Measurements from ENCODE around the gene DNAH3.

DNAH3 gene

GRCh38 chr16:20928774-20929411, 221.8 kb downstream of the DNAH3 start:
- no peaks in the 10 kb centered on the region for H3K79me2 ChIP-seq (ENCODE audit: insufficient read depth, low read length)
- peaks cover 3% of the 10 kb centered on the region; the same call in 1 of the 2 replicates for H3K36me3 ChIP-seq (ENCODE audit: insufficient read depth, low read length)
- H3K4me2 ChIP-seq (ENCODE audit: low read depth, low read length, poor library complexity, severe bottlenecking): no peak overlapping the region
- H3K27me3 ChIP-seq (ENCODE audit: insufficient read depth, low read length, poor library complexity, severe bottlenecking): no peaks in the 10 kb centered on the region
- no peaks in the 10 kb centered on the region for H3F3A ChIP-seq (ENCODE audit: low read depth)
- no peaks in the 10 kb centered on the region for H3K4me1 ChIP-seq (ENCODE audit: insufficient read depth, low read length, poor library complexity, severe bottlenecking)
- H3K9me3 ChIP-seq (ENCODE audit: insufficient read depth, low read depth, low read length): no peaks in the 10 kb centered on the region
- no peaks in the 10 kb centered on the region for H4K20me1 ChIP-seq (ENCODE audit: insufficient read depth, low read length, poor library complexity, severe bottlenecking)
- H2AFZ ChIP-seq (ENCODE audit: low read length): no peak overlapping the region
- no peaks in the 10 kb centered on the region for H3K9me2 ChIP-seq (replicated peaks; ENCODE audit: low read depth, low read length)
- H3K4me3 ChIP-seq (ENCODE audit: low read length, poor library complexity, severe bottlenecking): no peak overlapping the region
- no peak overlapping the region for H3K9ac ChIP-seq (ENCODE audit: low read depth, low read length, poor library complexity, severe bottlenecking)
- TF ChIP-seq CTCF (conservative IDR thresholded peaks at IDR 0.05; ENCODE audit: low read length) (no peak), EZH2phosphoT487 (IDR thresholded peaks at IDR 0.05; ENCODE audit: borderline replicate concordance) (no peak)

- H3F3A ChIP-seq (ENCODE audit: low read depth): no peaks in the 10 kb centered on the region
- H2AFZ ChIP-seq (ENCODE audit: low read length): no peak overlapping the region
- H3K27me3 ChIP-seq (ENCODE audit: insufficient read depth, low read length, poor library complexity, severe bottlenecking): no peaks in the 10 kb centered on the region
- no peaks in the 10 kb centered on the region for H3K4me1 ChIP-seq (ENCODE audit: insufficient read depth, low read length, poor library complexity, severe bottlenecking)
- H3K79me2 ChIP-seq (ENCODE audit: insufficient read depth, low read length): no peaks in the 10 kb centered on the region
- H3K4me3 ChIP-seq (ENCODE audit: low read length, poor library complexity, severe bottlenecking): no peak overlapping the region
- H4K20me1 ChIP-seq (ENCODE audit: insufficient read depth, low read length, poor library complexity, severe bottlenecking): no peaks in the 10 kb centered on the region
- H3K9ac ChIP-seq (ENCODE audit: low read depth, low read length, poor library complexity, severe bottlenecking): no peak overlapping the region
- no peak for TF ChIP-seq CTCF (conservative IDR thresholded peaks at IDR 0.05; ENCODE audit: low read length)
- no peak for TF ChIP-seq EZH2phosphoT487 (IDR thresholded peaks at IDR 0.05; ENCODE audit: borderline replicate concordance)
- peaks cover 3% of the 10 kb centered on the region; the same call in 1 of the 2 replicates for H3K36me3 ChIP-seq (ENCODE audit: insufficient read depth, low read length)
- no peaks in the 10 kb centered on the region for H3K9me3 ChIP-seq (ENCODE audit: insufficient read depth, low read depth, low read length)
- H3K4me2 ChIP-seq (ENCODE audit: low read depth, low read length, poor library complexity, severe bottlenecking): no peak overlapping the region
- no peaks in the 10 kb centered on the region for H3K9me2 ChIP-seq (replicated peaks; ENCODE audit: low read depth, low read length)
Observed at GRCh38 chr16:20925751-20926150, 224.9 kb downstream of the DNAH3 start.

- Histone ChIP-seq H3K9me2 (replicated peaks; ENCODE audit: low read depth, low read length) (no peaks in the 10 kb centered on the region), H3K9me3 (ENCODE audit: insufficient read depth, low read depth, low read length) (no peaks in the 10 kb centered on the region), H2AFZ (ENCODE audit: low read length) (no peak overlapping the region), H3K4me3 (ENCODE audit: low read length, poor library complexity, severe bottlenecking) (no peak overlapping the region), H3K9ac (ENCODE audit: low read depth, low read length, poor library complexity, severe bottlenecking) (no peak overlapping the region), H3K4me2 (ENCODE audit: low read depth, low read length, poor library complexity, severe bottlenecking) (no peak overlapping the region), H3K36me3 (ENCODE audit: insufficient read depth, low read length) (peaks cover 3% of the 10 kb centered on the region; the same call in 1 of the 2 replicates), H3K79me2 (ENCODE audit: insufficient read depth, low read length) (no peaks in the 10 kb centered on the region), H4K20me1 (ENCODE audit: insufficient read depth, low read length, poor library complexity, severe bottlenecking) (no peaks in the 10 kb centered on the region), H3F3A (ENCODE audit: low read depth) (no peaks in the 10 kb centered on the region), H3K27me3 (ENCODE audit: insufficient read depth, low read length, poor library complexity, severe bottlenecking) (no peaks in the 10 kb centered on the region), H3K4me1 (ENCODE audit: insufficient read depth, low read length, poor library complexity, severe bottlenecking) (no peaks in the 10 kb centered on the region)
- TF ChIP-seq EZH2phosphoT487 (IDR thresholded peaks at IDR 0.05; ENCODE audit: borderline replicate concordance): no peak
- TF ChIP-seq CTCF (conservative IDR thresholded peaks at IDR 0.05; ENCODE audit: low read length): no peak
Observed at GRCh38 chr16:20923876-20924275, 226.8 kb downstream of the DNAH3 start.

Measured in Loucy (cell line).